EH (cell line): ENCODE data around the gene TMEM121.

ENCODE experiments used
- DNase-seq: peaks from one replicate; pipeline ENCODE4 v3.0.0-alpha.2; 2015; ENCODE audit warnings: low read depth

Gene TMEM121

DNA sequence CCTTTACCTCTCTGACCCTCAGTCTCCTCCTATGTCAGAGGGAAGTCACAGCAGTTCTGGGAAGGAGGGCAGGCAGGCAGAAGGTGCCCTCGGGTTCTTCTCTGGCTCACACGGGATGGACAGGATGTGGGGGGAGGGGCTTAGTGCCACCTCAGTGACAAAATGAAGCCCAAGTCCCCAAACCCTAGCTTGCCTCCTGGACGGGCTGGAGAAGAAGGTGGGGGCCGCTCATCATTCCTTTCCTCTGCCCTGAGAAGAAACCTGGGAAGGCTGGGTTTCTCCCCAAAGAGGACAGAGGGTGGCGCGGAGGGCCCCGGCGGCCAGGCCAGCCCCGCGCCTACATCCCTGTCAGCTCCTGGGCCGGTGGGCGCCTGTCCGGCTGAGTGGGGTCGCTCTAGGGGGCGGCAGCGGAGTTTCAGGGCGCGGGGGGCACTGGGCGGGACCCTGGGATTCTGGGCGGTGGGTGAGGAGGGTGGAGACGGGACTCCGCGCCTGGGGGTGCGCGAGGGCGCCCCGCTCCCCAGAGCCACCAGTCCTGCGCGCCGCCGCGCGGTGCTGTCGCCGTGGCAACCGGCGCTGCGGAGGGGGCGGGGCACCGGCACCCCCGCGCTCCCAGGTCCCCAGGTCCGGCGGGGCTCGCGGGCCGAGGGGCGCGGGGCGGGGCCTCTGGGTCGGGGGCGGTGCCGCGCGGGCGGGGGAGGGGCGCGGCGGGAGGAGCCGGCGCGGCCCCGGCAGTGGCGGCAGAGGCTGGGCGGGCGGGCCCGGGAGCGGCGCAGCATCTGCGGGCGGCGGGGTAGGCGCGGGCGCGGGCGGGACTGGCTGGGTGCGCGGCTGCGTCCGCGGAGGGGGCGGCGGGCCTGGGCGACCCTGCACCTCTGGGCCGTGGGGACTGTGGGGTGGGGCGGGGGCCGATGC, at the start of gene TMEM121:
TMEM121 (plus strand) TSS at position 723 of the 915 bp plus-strand sequence. CDS start 2,252 bp downstream, outside the sequence.
- DNase-seq, result peak; percentile 39

- no peak for DNase-seq
These were observed 49.3 kb upstream of the TMEM121 start for GRCh38 chr14:105476831-105477659.

GRCh38 chr14:105477660-105478397, 48.6 kb upstream of the TMEM121 start:
- no peak for DNase-seq

GRCh38 chr14:105478398-105479251, 47.8 kb upstream of the TMEM121 start:
- DNase-seq, result no peak

DNA sequence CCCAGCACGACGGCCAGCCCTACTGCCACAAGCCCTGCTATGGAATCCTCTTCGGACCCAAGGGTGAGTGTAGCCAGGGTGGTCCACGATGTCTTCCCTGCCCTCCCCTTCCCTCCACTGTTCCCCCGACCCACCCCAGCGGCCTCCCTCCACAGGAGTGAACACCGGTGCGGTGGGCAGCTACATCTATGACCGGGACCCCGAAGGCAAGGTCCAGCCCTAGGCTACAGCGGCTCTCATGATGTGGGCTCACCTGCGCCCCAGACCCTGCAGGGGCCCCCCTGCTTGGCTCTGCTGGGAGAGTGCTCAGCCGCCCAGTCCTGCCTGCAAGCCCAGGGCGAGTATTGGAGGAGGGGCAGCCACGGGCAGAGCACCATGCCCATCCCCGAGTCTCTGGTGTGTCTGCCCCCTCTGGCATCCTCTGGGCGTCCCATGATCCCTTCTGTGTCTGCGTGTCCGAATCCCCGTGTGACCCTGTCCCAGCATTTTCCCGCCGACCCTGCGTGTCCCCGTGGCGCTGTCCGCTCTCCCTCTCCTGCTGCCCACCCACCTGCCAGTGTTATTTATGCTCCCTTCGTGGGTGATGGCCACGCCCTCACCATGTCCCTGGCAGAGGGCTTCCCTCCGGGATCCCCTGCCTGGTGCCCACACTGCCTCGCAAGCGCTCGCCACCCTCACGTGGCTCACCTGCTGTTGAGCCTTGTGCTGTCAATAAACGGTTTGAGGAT, 46.8 kb upstream of the TMEM121 start:
- no peak for DNase-seq

DNA sequence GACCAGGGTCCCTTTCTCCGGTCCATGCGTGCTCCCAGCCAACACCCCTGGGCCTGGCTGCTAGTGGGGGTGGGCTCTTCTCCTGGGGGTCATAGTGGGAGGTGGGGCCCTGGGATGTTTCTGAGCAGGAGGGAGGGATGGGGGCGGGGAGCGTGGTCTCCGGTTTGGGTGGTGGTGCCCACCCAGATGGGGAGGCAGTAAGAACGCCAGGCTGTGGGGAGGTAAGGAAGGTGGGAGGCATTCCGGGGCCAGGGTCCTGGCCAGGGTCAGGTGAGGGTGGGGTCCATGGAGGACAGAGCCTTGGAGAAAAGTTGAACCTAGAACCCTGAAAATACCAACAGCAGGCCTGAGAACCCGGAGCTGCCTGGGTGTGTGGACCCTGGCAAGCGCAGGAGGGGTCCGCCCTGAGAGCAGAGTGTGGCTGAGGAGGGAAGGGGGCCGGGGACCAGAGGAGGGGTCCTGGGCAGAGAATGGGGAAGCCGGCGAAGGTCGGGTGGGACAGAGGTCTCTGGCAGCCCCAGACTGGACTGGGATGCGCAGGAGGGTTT, 46.1 kb upstream of the TMEM121 start:
- no peak for DNase-seq

DNA sequence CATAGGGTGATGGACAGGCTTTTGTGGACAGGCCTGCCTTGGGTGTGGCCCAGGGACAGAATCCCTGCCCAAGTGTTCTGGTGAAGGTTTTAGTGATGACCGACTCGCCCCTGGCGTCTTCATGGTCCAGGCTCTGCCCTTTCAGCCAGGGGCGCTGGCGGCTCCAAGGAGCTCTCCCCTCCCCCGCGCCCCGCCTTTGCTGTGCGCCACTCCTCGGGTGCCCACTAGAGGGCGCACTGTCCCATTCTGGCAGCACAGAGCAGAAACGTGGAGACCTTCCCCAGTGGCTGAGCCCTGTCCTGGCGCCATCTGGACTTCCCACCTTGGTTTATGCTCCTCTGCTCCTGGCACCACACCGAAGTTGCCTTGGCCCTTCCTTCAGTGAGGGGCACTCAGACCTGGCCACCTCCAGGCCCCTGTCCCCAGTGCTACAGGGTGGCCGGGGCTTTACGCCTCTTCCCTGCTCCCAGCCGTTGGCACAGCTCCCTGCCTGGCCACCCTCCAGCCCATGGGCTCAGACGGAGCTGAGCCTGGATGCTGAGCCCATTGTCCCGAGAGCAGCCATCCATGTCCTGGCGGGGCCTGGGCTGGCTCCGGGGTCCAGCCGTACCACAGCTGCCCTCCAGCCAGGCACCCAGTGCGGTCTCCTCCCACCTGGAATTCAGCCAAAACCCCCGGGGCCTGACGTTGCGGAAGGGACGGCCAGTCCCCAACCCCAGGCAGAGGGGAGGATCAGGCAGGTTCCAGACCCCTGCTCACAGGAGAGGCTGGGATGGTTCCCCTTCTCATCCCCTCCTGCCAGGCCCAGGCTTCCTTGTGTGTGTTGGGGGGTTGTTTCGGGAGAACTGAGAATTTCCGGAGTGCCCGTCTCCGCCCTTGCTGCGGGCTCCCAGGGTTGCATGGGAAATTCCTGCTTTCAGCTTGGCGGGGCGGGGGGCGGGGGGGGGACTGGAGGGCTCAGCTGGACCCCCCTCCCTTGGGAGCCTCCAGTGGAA, 45.3 kb upstream of the TMEM121 start:
- DNase-seq, result peak; percentile 86

- peak; percentile 98 for DNase-seq
These were observed 44.4 kb upstream of the TMEM121 start for GRCh38 chr14:105481886-105482457.

GRCh38 chr14:105482486-105483110, 43.8 kb upstream of the TMEM121 start:
- DNase-seq, result no peak

GRCh38 chr14:105483300-105484068, 42.9 kb upstream of the TMEM121 start:
- DNase-seq, result no peak

DNA sequence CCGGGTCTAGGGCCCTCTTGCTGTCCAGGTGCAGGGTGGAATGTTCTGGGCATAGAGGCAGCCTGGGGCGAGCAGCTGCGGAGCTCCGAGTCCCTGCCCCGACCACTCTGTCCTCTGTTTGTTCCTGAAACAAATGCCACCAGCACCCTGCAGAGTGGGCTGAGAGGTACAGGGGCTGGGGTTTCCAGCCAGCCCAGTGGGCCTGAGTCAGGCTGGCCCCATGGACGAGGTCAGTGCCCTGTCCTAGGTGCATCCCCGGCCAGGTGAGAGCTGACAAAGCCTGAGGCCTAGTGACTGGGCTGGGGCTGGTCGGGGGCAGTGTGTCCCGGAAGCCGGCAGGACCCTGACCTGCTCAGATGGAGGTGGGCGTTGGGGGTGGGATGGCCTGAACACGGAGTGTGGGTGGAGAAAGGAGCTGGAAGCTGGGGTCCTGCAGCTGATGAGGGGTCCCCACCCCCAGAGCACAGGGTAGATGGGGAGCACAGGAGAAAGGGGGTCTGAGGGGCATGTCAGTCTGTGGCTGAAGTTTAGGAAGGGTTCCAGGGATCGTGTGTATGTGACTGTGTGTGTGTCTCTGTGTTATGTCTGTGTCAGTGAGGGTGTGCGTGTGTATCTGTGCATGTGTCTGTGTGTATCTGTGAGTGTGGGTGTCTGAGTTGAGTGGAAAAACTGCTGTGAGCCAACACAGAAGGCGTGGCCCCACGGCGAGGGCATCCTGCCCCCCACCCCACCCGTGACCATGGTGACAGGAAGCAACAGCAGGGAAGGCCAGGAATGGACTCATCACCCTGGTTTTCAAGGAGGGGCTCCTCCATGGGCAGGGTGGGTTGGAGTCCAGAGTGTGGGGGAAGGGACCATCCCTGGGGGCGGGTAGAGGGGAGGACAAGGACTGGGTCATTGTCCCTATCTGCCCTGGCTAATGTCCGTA, 42.0 kb upstream of the TMEM121 start:
- DNase-seq, result peak; percentile 51

DNA sequence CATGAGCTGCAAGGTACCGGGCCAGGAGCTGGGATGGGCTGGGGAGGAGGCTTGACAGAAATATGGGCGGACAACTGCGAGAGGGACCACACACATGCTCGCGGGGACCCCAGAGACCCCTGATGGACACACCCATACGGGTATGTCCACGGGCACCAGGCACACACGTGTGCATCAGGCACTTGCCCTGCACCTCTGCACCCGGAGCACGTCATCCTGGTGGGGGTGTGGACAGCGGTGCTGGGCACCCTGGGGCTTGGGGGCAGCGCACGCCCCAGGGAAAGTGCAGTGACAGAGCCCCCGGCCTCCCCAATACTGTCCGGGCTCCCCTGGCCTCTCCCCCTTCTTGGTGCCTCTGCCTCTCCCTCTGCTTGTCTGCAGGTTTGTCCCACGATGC, 41.4 kb upstream of the TMEM121 start:
- no peak for DNase-seq

GRCh38 chr14:105485739-105486162, 40.6 kb upstream of the TMEM121 start:
- DNase-seq, result no peak

GRCh38 chr14:105486163-105486973, 40.0 kb upstream of the TMEM121 start, which contains the start of gene CRIP1:
TSS of gene CRIP1 (plus strand) at chr14:105486886. CDS start at chr14:105487260, 374 bp downstream.
- no peak for DNase-seq

GRCh38 chr14:105486974-105487448, 39.4 kb upstream of the TMEM121 start:
- no peak for DNase-seq
